Central memory CD8-positive, alpha-beta T cell (primary cell): ENCODE results near the gene DRC7.

Source experiments
- ATAC-seq: fragments of 150-1000 bp; cut with Tn5 transposase; replicated peaks from 2 replicates; pipeline ENCODE4 v1.10.0; 2022; ENCODE audit warnings: mild to moderate bottlenecking, moderate FRiP score, moderate number of reproducible peaks; ENCODE audit not compliant: poor library complexity, severe bottlenecking; ENCODE audit errors: extremely low read depth
- DNase-seq, 2 donors: peaks; one replicate each; pipeline ENCODE4 v3.0.0; 2021; ENCODE audit warnings: low spot score in 2 of 2
- H3K27ac Mint-ChIP-seq: one replicate; pipeline ENCODE4 v1.8.0; 2022; ENCODE audit warnings: low read depth, mild to moderate bottlenecking, moderate library complexity, mixed read lengths
- H3K27me3 Mint-ChIP-seq: one replicate; pipeline ENCODE4 v1.8.0; 2022; ENCODE audit warnings: mixed read lengths
- H3K36me3 Mint-ChIP-seq: one replicate; pipeline ENCODE4 v1.8.0; 2022; ENCODE audit warnings: mild to moderate bottlenecking, moderate library complexity, mixed read lengths; ENCODE audit not compliant: insufficient read depth
- H3K4me1 Mint-ChIP-seq: one replicate; pipeline ENCODE4 v1.8.0; 2022; ENCODE audit warnings: mixed read lengths
- H3K4me3 Mint-ChIP-seq: one replicate; pipeline ENCODE4 v1.8.0; 2022; ENCODE audit warnings: mild to moderate bottlenecking, moderate library complexity, mixed read lengths
- H3K9me3 Mint-ChIP-seq: one replicate; pipeline ENCODE4 v1.8.0; 2022; ENCODE audit warnings: mixed read lengths

DRC7 gene

DNA sequence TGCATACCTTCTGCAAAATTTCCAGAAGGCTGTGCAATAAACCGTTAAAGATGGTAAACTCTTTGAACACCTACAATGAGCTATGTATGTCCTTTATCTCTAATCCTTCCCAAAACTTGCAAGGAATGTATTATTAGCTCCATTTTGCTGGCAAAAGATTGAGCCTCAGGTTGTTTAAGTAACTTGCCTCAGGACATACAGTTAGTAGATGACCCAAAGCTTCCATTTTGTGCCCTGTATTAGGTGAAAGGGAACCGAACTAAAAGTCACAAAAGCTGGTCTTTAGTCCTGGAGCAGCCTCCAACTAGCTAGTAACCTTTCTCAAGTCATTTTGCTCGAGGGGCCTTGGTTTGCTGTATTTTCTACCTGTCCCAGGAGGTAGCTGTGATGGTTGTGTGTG lies 22.2 kb upstream of the DRC7 start:
- no peak overlapping the region for H3K27ac Mint-ChIP-seq
- H3K4me3 Mint-ChIP-seq = no peak overlapping the region
- peaks cover 4% of the 10 kb centered on the region for H3K36me3 Mint-ChIP-seq
- H3K27me3 Mint-ChIP-seq = no peaks in the 10 kb centered on the region
- DNase-seq (no peak), ATAC-seq (no peak)
- H3K9me3 Mint-ChIP-seq = no peaks in the 10 kb centered on the region
- H3K4me1 Mint-ChIP-seq = peaks cover 11% of the 10 kb centered on the region

DNA sequence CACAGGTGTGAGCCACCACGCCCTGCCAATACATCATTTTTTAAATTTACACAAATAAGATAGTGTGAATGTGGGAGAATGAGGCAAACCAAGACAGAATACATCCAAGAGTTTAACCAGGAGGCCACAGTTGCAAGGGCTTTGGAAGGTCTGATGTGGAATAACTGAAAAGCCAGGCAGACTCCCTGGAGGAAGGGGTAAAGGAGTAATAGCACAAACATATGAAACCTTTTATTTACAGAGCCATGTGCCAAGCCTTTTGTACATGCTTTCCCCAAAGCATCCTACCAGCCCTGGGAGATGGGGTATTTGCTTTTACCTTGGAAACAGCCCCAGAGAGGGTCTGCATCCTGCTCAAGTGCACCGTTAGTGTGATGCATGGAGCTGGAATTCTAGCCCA lies 21.8 kb upstream of the DRC7 start:
- no peak overlapping the region for H3K4me3 Mint-ChIP-seq
- ATAC-seq = no peak
- no peak overlapping the region for H3K27ac Mint-ChIP-seq
- peaks cover 11% of the 10 kb centered on the region for H3K4me1 Mint-ChIP-seq
- peaks cover 5% of the 10 kb centered on the region for H3K36me3 Mint-ChIP-seq
- no peaks in the 10 kb centered on the region for H3K27me3 Mint-ChIP-seq
- no peak for DNase-seq
- H3K9me3 Mint-ChIP-seq = no peaks in the 10 kb centered on the region

DNA sequence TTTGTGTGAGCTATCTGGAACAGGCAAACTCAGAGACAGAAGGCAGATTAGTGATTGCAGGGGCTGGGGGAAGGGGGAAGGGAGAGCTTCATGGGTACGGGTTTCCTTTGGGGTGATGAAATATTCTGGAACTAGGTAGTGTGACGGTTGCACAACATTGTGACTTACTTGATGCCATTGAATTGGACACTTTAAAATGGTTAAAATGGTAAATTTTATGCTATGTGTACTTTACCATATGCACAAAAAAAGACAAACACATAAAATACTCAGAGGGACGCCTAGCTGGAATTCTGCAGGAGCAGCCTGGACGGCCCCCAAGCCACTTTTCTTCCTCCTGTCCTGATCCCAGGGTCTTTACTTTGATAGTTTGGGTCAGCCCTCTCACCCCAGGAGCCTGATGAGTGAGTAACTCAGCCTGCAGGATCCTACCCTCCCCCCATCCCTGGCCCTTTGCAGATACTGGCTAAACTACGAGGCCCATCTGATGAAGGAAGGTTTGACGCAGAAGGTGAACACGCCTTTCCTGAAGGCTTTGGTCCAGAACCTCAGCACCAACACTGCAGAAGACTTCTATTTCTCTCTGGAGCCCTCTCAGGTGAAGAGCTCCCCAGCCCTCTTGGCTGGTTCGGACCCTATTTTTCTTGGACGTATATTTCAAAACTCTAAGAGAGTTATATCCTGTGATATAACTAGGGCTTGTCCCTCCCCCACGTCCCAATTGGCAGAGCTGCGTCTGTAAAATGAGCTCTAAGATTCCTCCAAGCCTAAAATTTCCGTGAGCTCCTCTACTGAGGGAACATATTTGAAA lies 18.7 kb upstream of the DRC7 start:
- ATAC-seq (no peak), DNase-seq (no peak)
- H3K4me3 Mint-ChIP-seq = no peak overlapping the region
- H3K27me3 Mint-ChIP-seq = no peaks in the 10 kb centered on the region
- no peak overlapping the region for H3K27ac Mint-ChIP-seq
- H3K4me1 Mint-ChIP-seq = no peaks in the 10 kb centered on the region
- H3K9me3 Mint-ChIP-seq = no peaks in the 10 kb centered on the region
- H3K36me3 Mint-ChIP-seq = peaks cover 3% of the 10 kb centered on the region

DNA sequence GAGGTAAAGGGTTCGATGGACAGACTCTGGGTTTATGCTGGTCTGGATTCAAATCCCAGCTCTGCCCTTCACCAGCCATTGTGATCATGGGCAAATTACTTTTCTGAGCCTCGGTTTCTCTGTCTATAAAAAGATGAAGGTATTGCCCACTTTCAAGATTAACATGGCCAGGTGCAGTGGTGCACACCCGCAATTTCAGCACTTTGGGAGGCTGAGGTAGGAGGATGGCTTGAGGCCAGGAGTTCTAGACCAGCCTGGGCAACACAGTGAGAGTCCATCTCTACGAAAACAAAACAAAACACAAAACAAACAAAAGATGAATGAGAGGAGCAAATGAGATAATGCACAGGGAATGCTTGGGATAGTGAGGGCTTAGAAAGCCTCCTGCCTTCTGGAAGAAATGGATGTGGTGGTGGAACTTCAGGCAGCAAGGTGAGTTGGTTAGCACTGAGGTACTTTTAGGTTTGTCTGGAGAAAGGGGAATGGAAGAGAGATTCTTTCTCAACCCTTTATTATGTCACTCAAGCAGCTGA lies 18.0 kb upstream of the DRC7 start:
- no peaks in the 10 kb centered on the region for H3K27me3 Mint-ChIP-seq
- no peak overlapping the region for H3K4me3 Mint-ChIP-seq
- ATAC-seq (no peak), DNase-seq (no peak)
- no peak overlapping the region for H3K27ac Mint-ChIP-seq
- H3K4me1 Mint-ChIP-seq = no peaks in the 10 kb centered on the region
- H3K9me3 Mint-ChIP-seq = no peaks in the 10 kb centered on the region
- H3K36me3 Mint-ChIP-seq = peaks cover 3% of the 10 kb centered on the region

DNA sequence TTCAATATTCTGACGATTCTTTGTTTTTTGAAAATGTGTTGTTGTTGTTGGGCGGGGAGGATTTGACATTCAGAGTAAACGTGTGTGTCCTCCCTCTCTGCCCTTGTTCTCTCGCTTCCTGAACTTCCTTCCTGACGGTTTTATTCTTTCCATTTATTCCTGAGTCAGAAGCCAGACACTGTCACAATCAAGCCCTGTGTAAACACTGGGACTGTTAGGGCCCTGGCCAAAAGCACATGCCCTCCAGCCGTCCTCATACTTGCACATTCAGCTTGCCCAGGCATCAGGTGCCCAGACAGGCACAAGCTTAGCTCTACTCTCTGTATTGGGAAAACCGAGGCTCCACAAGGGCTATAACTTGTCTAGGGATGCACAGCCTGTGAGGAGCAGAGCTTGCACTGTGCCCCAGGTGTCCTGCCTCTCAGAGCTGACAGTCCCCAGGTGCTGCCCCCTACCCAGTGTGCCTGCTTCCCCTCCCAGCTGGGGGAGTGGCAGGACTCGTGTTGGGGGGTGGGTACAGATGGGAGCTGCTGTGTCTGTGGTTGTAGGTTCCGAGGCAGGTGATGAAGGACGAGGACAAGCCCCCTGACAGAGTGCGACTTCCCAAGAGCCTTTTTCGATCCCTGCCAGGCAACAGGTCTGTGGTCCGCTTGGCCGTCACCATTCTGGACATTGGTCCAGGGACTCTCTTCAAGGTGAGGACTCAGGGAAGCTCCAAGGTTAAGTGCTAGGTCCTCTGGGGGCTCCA lies 16.8 kb upstream of the DRC7 start:
- Mint-ChIP-seq H3K36me3 (peaks cover 3% of the 10 kb centered on the region), H3K4me1 (no peaks in the 10 kb centered on the region), H3K27ac (no peak overlapping the region), H3K27me3 (no peaks in the 10 kb centered on the region), H3K4me3 (no peak overlapping the region), H3K9me3 (no peaks in the 10 kb centered on the region)
- ATAC-seq (no peak), DNase-seq (no peak)

DNA sequence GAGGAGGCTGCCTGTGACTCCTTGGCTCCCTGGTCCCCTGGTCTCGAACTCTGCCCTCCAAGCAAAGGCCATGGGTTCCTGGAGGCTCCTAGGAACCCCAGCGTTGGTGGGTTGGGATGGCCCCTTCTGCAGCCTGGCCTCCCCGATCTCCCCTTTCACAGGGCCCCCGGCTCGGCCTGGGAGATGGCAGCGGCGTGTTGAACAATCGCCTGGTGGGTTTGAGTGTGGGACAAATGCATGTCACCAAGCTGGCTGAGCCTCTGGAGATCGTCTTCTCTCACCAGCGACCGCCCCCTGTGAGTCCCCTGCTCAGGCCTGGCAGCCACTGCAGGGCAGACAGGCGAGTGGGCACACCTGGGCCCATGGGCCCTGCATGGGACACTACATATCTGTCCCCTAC lies 15.6 kb upstream of the DRC7 start:
- no peak overlapping the region for H3K4me3 Mint-ChIP-seq
- ATAC-seq = no peak
- H3K36me3 Mint-ChIP-seq = peaks cover 1% of the 10 kb centered on the region
- no peaks in the 10 kb centered on the region for H3K4me1 Mint-ChIP-seq
- H3K27ac Mint-ChIP-seq = no peak overlapping the region
- H3K9me3 Mint-ChIP-seq = no peaks in the 10 kb centered on the region
- no peak for DNase-seq
- H3K27me3 Mint-ChIP-seq = no peaks in the 10 kb centered on the region

- no peaks in the 10 kb centered on the region for H3K9me3 Mint-ChIP-seq
- peaks cover 1% of the 10 kb centered on the region for H3K36me3 Mint-ChIP-seq
- no peak overlapping the region for H3K4me3 Mint-ChIP-seq
- DNase-seq (no peak), ATAC-seq (no peak)
- H3K27ac Mint-ChIP-seq = no peak overlapping the region
- H3K4me1 Mint-ChIP-seq = no peaks in the 10 kb centered on the region
- H3K27me3 Mint-ChIP-seq = no peaks in the 10 kb centered on the region
These were observed 14.7 kb upstream of the DRC7 start for GRCh38 chr16:57679767-57680482.

GRCh38 chr16:57680842-57681375 lies 13.7 kb upstream of the DRC7 start:
- H3K27ac Mint-ChIP-seq = no peak overlapping the region
- DNase-seq (no peak), ATAC-seq (no peak)
- peaks cover 1% of the 10 kb centered on the region for H3K36me3 Mint-ChIP-seq
- no peaks in the 10 kb centered on the region for H3K27me3 Mint-ChIP-seq
- no peak overlapping the region for H3K4me3 Mint-ChIP-seq
- H3K4me1 Mint-ChIP-seq = no peaks in the 10 kb centered on the region
- H3K9me3 Mint-ChIP-seq = no peaks in the 10 kb centered on the region

GRCh38 chr16:57681950-57682728 lies 12.5 kb upstream of the DRC7 start:
- Mint-ChIP-seq H3K36me3 (peaks cover 1% of the 10 kb centered on the region), H3K4me3 (no peak overlapping the region), H3K4me1 (no peaks in the 10 kb centered on the region), H3K27me3 (no peaks in the 10 kb centered on the region), H3K27ac (no peak overlapping the region), H3K9me3 (no peaks in the 10 kb centered on the region)
- no peak for DNase-seq
- no peak for ATAC-seq

- Mint-ChIP-seq H3K27ac (no peak overlapping the region), H3K4me3 (no peak overlapping the region)
These were observed 11.6 kb upstream of the DRC7 start for GRCh38 chr16:57682809-57683635.

More at GRCh38 chr16:57682809-57683635, 11.6 kb upstream of the DRC7 start:
- ATAC-seq (no peak), DNase-seq (no peak)
- Mint-ChIP-seq H3K9me3 (no peaks in the 10 kb centered on the region), H3K36me3 (no peaks in the 10 kb centered on the region), H3K27me3 (no peaks in the 10 kb centered on the region), H3K4me1 (no peaks in the 10 kb centered on the region)
